D721Med (cell line): ENCODE results near the gene DES.
"Not testable (repeated sequence)": the region's sequence is repeated elsewhere in the genome, so short reads cannot be mapped to it uniquely, and the experiment has no call there.

ENCODE experiments used
- DNase-seq: peaks from one replicate; pipeline ENCODE4 v3.0.0; 2011; ENCODE audit warnings: low spot score; ENCODE audit not compliant: insufficient read length
- FAIRE-seq: peaks from 2 replicates; lab custom pipeline; 2011; peaks lifted over from hg19 to GRCh38; lab: Jason Lieb, UNC
- TF ChIP-seq, protein P1 (sequence below): IDR thresholded peaks from 2 replicates; pipeline ENCODE4 v1.5.1; 2012; ENCODE audit warnings: mild to moderate bottlenecking, control low read depth; ENCODE audit not compliant: insufficient read depth; ENCODE audit errors: missing control alignments

DES gene

DNA sequence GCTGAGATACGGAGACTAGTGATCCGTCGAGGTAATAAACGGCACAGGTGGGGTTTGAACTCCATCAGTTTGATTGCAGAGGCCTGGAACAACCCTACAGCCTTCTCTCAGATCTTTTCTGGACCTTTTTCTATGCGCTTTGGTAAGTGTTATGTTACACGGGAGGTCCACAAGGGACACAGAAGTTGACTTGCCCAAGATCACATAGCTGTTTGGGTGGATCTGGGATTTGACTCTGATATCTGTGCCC is 29.3 kb upstream of the DES start:
- TF ChIP-seq, protein P1, sequence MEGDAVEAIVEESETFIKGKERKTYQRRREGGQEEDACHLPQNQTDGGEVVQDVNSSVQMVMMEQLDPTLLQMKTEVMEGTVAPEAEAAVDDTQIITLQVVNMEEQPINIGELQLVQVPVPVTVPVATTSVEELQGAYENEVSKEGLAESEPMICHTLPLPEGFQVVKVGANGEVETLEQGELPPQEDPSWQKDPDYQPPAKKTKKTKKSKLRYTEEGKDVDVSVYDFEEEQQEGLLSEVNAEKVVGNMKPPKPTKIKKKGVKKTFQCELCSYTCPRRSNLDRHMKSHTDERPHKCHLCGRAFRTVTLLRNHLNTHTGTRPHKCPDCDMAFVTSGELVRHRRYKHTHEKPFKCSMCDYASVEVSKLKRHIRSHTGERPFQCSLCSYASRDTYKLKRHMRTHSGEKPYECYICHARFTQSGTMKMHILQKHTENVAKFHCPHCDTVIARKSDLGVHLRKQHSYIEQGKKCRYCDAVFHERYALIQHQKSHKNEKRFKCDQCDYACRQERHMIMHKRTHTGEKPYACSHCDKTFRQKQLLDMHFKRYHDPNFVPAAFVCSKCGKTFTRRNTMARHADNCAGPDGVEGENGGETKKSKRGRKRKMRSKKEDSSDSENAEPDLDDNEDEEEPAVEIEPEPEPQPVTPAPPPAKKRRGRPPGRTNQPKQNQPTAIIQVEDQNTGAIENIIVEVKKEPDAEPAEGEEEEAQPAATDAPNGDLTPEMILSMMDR, result no peak
- FAIRE-seq (no peak), DNase-seq (no peak)

DNA sequence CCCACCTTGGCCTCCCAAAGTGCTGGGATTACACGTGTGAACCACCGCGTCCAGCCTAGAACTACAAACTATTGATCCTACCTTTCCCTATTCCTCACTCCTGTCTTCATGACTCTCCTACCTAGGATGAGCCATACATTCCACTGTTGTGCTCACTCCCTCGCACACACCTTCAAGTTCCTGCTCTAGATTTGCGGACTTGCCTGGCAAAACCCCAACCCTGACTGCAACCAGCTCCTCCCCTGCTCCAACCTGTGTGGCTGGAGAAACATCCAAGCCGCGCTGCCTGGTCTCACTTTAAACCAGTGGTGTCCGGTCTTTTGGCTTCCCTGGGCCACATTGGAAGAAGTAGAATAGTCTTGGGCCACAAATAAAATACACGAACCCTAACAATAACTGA is 25.4 kb upstream of the DES start:
- TF ChIP-seq, protein P1, result no peak
- DNase-seq (no peak), FAIRE-seq (no peak)

DNA sequence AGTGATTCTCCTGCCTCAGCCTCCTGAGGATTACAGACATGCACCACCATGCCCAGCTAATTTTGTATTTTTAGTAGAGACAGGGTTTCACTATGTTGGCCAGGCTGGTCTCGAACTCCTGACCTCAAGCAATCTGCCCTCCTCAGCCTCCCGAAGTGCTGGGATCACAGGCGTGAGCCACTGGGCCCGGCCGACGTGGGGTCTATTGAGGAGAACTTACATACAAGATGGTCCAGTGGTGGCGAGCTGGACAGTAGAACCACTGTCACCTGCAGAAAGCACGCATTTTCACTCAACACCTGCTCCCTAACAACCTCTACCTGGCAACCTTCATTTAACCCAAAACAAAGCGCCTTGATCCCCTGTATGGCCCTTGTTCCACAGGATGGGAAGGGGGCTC is 23.1 kb upstream of the DES start:
- not testable (repeated sequence) for DNase-seq, FAIRE-seq

DNA sequence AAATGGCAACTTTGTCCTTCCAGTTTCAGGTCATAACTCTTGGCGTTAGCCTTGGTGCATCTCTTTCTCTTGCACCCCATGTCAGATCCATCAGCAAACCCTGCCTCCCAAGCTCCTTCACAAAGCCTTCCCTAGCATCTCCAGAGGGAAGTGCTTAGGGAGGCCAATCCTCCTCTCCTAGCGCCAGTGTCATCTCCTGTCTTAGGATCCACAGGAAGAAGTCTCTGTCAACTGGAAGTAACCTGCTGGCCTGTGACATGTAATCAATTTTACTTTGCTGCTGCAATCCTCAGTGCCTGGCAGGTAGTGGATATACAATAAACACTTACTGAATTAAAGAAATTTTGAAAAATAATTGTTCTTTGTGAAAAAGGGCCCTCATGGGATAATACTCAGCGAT is 22.6 kb upstream of the DES start:
- no peak for DNase-seq
- no peak for FAIRE-seq
- TF ChIP-seq, protein P1, result no peak

DNA sequence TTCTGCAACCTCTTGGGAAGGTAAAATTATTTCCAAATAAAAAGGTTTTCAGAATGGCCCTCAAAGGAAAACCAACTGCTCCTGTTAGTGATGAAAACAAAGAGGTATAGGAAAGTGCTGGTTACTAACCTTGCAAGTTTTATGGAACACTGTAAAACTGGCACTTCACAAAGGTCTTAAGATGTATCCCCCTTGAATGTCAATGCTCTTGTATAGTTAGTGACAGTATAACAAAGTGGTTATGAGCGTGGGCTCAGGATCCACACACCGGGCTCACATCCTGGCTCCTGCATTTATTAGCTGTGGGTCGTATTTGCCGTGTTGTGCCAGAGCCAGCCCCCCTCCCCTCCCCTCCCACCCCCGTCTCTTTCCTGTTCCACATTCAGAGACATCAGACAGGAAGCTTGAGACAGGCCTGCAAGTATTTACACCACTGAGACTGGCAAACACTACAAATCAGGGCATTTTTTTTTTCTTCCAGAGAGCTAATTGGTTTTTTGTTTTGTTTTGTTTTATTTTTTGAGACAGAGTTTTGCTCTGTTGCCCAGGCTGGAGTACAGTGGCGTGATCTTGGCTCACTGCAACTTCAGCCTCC is 21.2 kb upstream of the DES start:
- TF ChIP-seq, protein P1, result no peak
- FAIRE-seq (no peak), DNase-seq (no peak)

DNA sequence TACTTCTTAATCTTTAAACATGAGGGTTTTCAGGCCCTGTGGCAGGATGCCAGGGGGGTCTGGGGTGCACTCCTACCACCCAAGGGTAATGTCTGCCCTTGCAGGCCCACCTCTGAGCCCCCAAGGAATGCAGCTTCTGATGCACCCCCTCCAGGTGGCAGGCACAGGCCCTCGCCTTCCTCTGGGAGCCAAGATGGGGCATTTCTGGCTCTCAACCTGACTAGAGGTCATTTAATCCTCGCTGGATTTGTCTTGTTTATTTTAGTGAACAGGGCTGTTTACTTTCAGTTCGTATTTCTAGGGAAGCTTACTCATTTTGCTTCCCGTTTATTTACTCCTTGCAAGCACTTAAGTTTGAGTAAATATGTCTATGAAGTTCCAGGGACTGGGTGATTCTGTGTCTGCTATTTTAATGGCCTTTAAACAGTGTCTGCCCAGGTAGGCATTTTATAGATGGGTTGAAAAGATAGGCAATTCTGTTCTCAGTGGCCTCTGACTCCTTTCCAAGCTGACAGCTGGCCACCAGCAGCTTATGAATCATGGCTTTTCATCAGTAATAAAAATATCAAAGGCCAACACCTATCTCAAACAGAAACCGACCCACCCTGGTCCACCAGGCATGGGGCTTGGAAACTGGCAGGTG is 19.3 kb upstream of the DES start:
- TF ChIP-seq, protein P1, result no peak
- FAIRE-seq (no peak), DNase-seq (no peak)

DNA sequence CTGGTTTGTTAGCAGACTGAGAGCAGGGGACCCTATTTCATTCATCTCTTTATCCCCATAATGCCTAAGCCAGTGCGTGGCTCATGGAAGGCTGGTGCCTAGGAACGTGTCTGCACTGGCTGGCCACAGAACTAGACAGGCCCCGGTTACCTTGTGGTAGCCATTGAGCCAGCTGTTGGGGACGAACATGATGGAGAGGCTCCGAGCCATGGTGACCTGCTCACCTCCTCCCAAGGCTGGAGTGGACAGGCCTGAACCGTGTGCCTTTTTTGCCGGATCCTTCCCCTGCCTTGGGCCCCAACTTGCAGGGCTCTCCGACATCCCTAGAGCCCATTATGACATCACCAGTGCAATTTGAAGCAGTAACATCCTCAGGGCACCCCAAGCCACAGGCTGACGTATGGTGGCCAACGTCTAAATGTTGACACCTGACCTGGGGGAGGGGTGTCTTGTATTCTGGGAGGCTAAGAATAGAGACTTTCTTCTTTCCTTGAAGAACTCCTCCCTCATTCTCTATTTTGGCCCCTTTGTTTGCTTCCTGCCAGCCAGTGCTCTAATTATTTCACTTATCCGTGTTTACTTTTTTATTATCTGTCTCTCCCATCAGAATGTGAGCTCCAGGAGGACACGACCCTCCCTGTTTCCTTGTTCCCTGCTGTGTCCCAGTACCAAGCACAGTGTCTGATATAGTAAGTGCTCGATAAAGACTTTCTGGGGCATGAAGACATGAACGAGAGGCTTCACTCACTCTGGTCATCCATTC is 18.3 kb upstream of the DES start:
- DNase-seq (no peak), FAIRE-seq (no peak)
- TF ChIP-seq, protein P1, result no peak
